ENCODE measurements around the gene NEUROD2.

NEUROD2 gene

GRCh38 chr17:39606434-39607056 lies 1.2 kb downstream of the NEUROD2 start:
- no peak for TF ChIP-seq POLR2A (IDR thresholded peaks at IDR 0.05; ENCODE audit: low read depth, low read length)
- FAIRE-seq: no peak
- DNase-seq (ENCODE audit: insufficient read length, low spot score): no peak

GRCh38 chr17:39605492-39606433 lies 2.0 kb downstream of the NEUROD2 start:
- DNase-seq (ENCODE audit: insufficient read length, low spot score) (no peak), FAIRE-seq (no peak)
- no peak for TF ChIP-seq POLR2A (IDR thresholded peaks at IDR 0.05; ENCODE audit: low read depth, low read length)

GRCh38 chr17:39604911-39605491 lies 2.7 kb downstream of the NEUROD2 start:
- no peak for TF ChIP-seq POLR2A (IDR thresholded peaks at IDR 0.05; ENCODE audit: low read depth, low read length)
- no peak for FAIRE-seq
- no peak for DNase-seq (ENCODE audit: insufficient read length, low spot score)

GRCh38 chr17:39603304-39604016 lies 4.3 kb downstream of the NEUROD2 start:
- DNase-seq (ENCODE audit: insufficient read length, low spot score) (no peak), FAIRE-seq (no peak)
- no peak for TF ChIP-seq POLR2A (IDR thresholded peaks at IDR 0.05; ENCODE audit: low read depth, low read length)

- no peak for DNase-seq (ENCODE audit: insufficient read length, low spot score)
- TF ChIP-seq POLR2A (IDR thresholded peaks at IDR 0.05; ENCODE audit: low read depth, low read length): no peak
- FAIRE-seq: no peak
These were observed 5.0 kb downstream of the NEUROD2 start for GRCh38 chr17:39602533-39603303.

GRCh38 chr17:39601758-39602532 lies 5.8 kb downstream of the NEUROD2 start:
- TF ChIP-seq POLR2A (IDR thresholded peaks at IDR 0.05; ENCODE audit: low read depth, low read length): no peak
- no peak for FAIRE-seq
- DNase-seq (ENCODE audit: insufficient read length, low spot score): no peak

- FAIRE-seq (no peak), DNase-seq (ENCODE audit: insufficient read length, low spot score) (no peak)
- no peak for TF ChIP-seq POLR2A (IDR thresholded peaks at IDR 0.05; ENCODE audit: low read depth, low read length)
These were observed 6.6 kb downstream of the NEUROD2 start for GRCh38 chr17:39600997-39601597.

- no peak for FAIRE-seq
- DNase-seq (ENCODE audit: insufficient read length, low spot score): no peak
- TF ChIP-seq POLR2A (IDR thresholded peaks at IDR 0.05; ENCODE audit: low read depth, low read length): no peak
These were observed 7.3 kb downstream of the NEUROD2 start for GRCh38 chr17:39600288-39600996.

- FAIRE-seq (no peak), DNase-seq (ENCODE audit: insufficient read length, low spot score) (no peak)
- TF ChIP-seq POLR2A (IDR thresholded peaks at IDR 0.05; ENCODE audit: low read depth, low read length): no peak
These were observed 8.0 kb downstream of the NEUROD2 start for GRCh38 chr17:39599665-39600231.

GRCh38 chr17:39599004-39599664 lies 8.6 kb downstream of the NEUROD2 start:
- TF ChIP-seq POLR2A (IDR thresholded peaks at IDR 0.05; ENCODE audit: low read depth, low read length): no peak
- DNase-seq (ENCODE audit: insufficient read length, low spot score) (no peak), FAIRE-seq (no peak)

- no peak for DNase-seq (ENCODE audit: insufficient read length, low spot score)
- TF ChIP-seq POLR2A (IDR thresholded peaks at IDR 0.05; ENCODE audit: low read depth, low read length): no peak
These were observed 9.1 kb downstream of the NEUROD2 start for GRCh38 chr17:39598630-39599003.

More at GRCh38 chr17:39598630-39599003, 9.1 kb downstream of the NEUROD2 start:
- FAIRE-seq: no peak

Measured in H54 (cell line).